ENCODE results near the gene CMYA5.

DNA sequence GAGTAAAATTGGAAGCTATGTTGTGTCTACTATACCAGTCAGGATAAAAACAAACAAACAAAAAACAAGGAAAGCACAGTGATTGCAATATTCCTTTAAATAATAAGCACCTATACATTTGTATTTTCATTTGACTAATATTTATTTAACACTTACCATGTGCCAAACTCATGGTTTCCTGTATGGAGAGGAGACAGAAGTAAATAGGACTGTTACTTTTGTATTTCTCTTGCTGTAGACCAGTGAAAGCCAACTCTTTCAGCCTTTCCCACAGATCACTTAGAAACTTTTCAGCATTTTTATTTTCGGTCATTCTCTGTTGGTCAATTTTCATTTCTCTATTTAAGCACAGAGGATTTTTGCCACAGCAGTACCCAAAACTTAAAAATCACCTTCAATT is 4.5 kb downstream of the CMYA5 start:
- TF ChIP-seq GATA2 (IDR thresholded peaks at IDR 0.05; ENCODE audit: low read depth, low read length) (no peak), GATA3 (IDR thresholded peaks at IDR 0.05; ENCODE audit: low read depth, low read length) (no peak)

Data from SH-SY5Y (cell line).